HepG2 (cell line): ENCODE results near the gene EPHA3. TPM values are rescaled to one million over a fixed set of nuclear protein-coding genes. Genes with fewer than 3 reads are reported as not detected.

Experiments
- ATAC-seq: fragments of 200-7000 bp; cut with Tn5 transposase; 3 replicates; pipeline ENCODE4 v1.9.1; 2020; ENCODE audit warnings: mild to moderate bottlenecking, moderate library complexity
- BruUV-seq: library from RNA; stranded (reverse); fragments of 400-500 nt; replicated peaks from 2 replicates; lab custom pipeline; 2021; lab: Mats Ljungman, UMichigan
- CTCF ChIA-PET: fragments of 300-600 bp; formaldehyde crosslinking; extraction: SDS; loops from one replicate; lab custom pipeline; 2021; ENCODE audit warnings: low total read pairs, inconsistent platforms, low intra/inter-chr PET ratio; lab: Yijun Ruan, JAX
- POLR2A ChIA-PET: fragments of 350-600 bp; sonication (Branson Sonifier 250); formaldehyde crosslinking; loops from one replicate; lab custom pipeline; 2020; ENCODE audit warnings: antibody characterized with exemption, inconsistent platforms; lab: Yijun Ruan, JAX
- DNase-seq: peaks from one replicate; pipeline ENCODE4 v3.0.0-alpha.2; 2015; ENCODE audit warnings: low spot score
- FAIRE-seq: peaks from 3 replicates; lab custom pipeline; 2011; peaks lifted over from hg19 to GRCh38; lab: Jason Lieb, UNC
- H2AFZ ChIP-seq: one replicate; pipeline ENCODE4 v1.6.1; 2011; ENCODE audit warnings: low read length, inconsistent platforms
- H3K27ac ChIP-seq: fragments of 300-600 bp; 3 replicates; pipeline ENCODE4 v1.8.0; 2011; ENCODE audit warnings: mixed run types, mild to moderate bottlenecking, mixed read lengths, low read length, inconsistent platforms; ENCODE audit not compliant: insufficient read depth; ENCODE audit errors: extremely low read length
- H3K27me3 ChIP-seq, 2 experiments: fragments of 200-600 bp in 1 of 2; 2 replicates in 1 of 2; 3 replicates in 1 of 2; pipeline versions ENCODE4 v1.6.0 to v1.8.0; 2011; ENCODE audit warnings: low read length in 2 of 2, mild to moderate bottlenecking in 2 of 2, moderate library complexity in 2 of 2, inconsistent platforms in 1 of 2; ENCODE audit not compliant: insufficient read depth in 2 of 2, control insufficient read depth in 1 of 2
- H3K36me3 ChIP-seq, 2 experiments: fragments of 200-600 bp in 1 of 2; replicated peaks in 1 of 2; 2 replicates in 1 of 2; 3 replicates in 1 of 2; pipeline versions ENCODE4 v1.5.1 to v1.8.0; 2011; ENCODE audit warnings: low read length in 2 of 2, inconsistent platforms in 1 of 2; ENCODE audit not compliant: insufficient read depth in 2 of 2, control insufficient read depth in 1 of 2
- H3K4me1 ChIP-seq: 2 replicates; pipeline ENCODE4 v1.5.1; 2012; ENCODE audit warnings: low read length, inconsistent platforms; ENCODE audit not compliant: insufficient read depth
- H3K4me2 ChIP-seq: 2 replicates; pipeline ENCODE4 v1.6.0; 2011; ENCODE audit warnings: low read depth, low read length, inconsistent platforms
- H3K4me3 ChIP-seq, 3 experiments: fragments of 200-600 bp in 1 of 3; sonication (generic), shearing (Covaris generic) in 1 of 3; replicated peaks in 1 of 3; 2 replicates each; pipeline ENCODE4 v1.5.1; 2011 to 2016; ENCODE audit warnings: low read length in 3 of 3, inconsistent platforms in 2 of 3, low read depth in 2 of 3, mild to moderate bottlenecking in 2 of 3, control low read depth in 1 of 3, mixed read lengths in 1 of 3; ENCODE audit not compliant: insufficient read depth in 1 of 3
- H3K79me2 ChIP-seq: one replicate; pipeline ENCODE4 v1.6.1; 2011; ENCODE audit warnings: low read length, inconsistent platforms; ENCODE audit not compliant: insufficient read depth
- H3K9ac ChIP-seq: 2 replicates; pipeline ENCODE4 v1.6.0; 2011; ENCODE audit warnings: mild to moderate bottlenecking, low read depth, low read length, inconsistent platforms; ENCODE audit not compliant: insufficient read depth
- H3K9me3 ChIP-seq: 2 replicates; pipeline ENCODE4 v1.5.1; 2012; ENCODE audit warnings: mild to moderate bottlenecking, low read length
- H4K20me1 ChIP-seq: 2 replicates; pipeline ENCODE4 v1.6.0; 2011; ENCODE audit warnings: inconsistent platforms, mild to moderate bottlenecking, low read length, moderate library complexity; ENCODE audit not compliant: insufficient read depth
- CHCHD3 ChIP-seq: sonication (generic); formaldehyde crosslinking; IDR thresholded peaks from 2 replicates; pipeline ENCODE4 v1.8.0; 2022; ENCODE audit warnings: mild to moderate bottlenecking, missing genetic modification reagents, moderate library complexity
- GATAD2A ChIP-seq: IDR thresholded peaks from 2 replicates; pipeline ENCODE4 v1.6.1; 2016
- MAF1 ChIP-seq: sonication (generic); formaldehyde crosslinking; IDR thresholded peaks from 2 replicates; pipeline ENCODE4 v1.5.0; 2020; ENCODE audit warnings: missing genetic modification reagents, borderline replicate concordance
- MAFK ChIP-seq, 2 experiments: IDR thresholded peaks in 1 of 2; conservative IDR thresholded peaks in 1 of 2; 2 replicates each; pipeline ENCODE4 v1.6.1; 2011; ENCODE audit warnings: improper control_type of control experiment in 2 of 2, low read length in 2 of 2
- RAD21 ChIP-seq: fragments of 450-650 bp; formaldehyde crosslinking; IDR thresholded peaks from 2 replicates; pipeline ENCODE4 v1.5.0; 2020; ENCODE audit warnings: mild to moderate bottlenecking
- RAD51 ChIP-seq: fragments of 450-650 bp; IDR thresholded peaks from 2 replicates; pipeline ENCODE4 v1.6.1; 2016; ENCODE audit warnings: borderline replicate concordance
- SRSF1 ChIP-seq: fragments of 200-400 bp; formaldehyde crosslinking; optimal IDR thresholded peaks from 2 replicates; pipeline ENCODE3; 2017; ENCODE audit warnings: mild to moderate bottlenecking, low read depth, low read length, moderate library complexity
- U2AF1 ChIP-seq: fragments of 200-400 bp; formaldehyde crosslinking; optimal IDR thresholded peaks from 2 replicates; pipeline ENCODE3; 2017; ENCODE audit warnings: mild to moderate bottlenecking, low read depth, low read length
- ZEB1 ChIP-seq: IDR thresholded peaks from 2 replicates; pipeline ENCODE4 v1.6.1; 2012; ENCODE audit warnings: mild to moderate bottlenecking, low read depth, inconsistent platforms; ENCODE audit not compliant: insufficient replicate concordance
- ZNF30 ChIP-seq: sonication (generic); formaldehyde crosslinking; IDR thresholded peaks from 2 replicates; pipeline ENCODE4 v1.5.0; 2020; ENCODE audit warnings: mild to moderate bottlenecking, missing genetic modification reagents
- ZNF33A ChIP-seq: sonication (generic); formaldehyde crosslinking; IDR thresholded peaks from 2 replicates; pipeline ENCODE4 v1.5.1; 2020; ENCODE audit warnings: missing genetic modification reagents, mild to moderate bottlenecking, moderate library complexity, borderline replicate concordance
- WGBS: methylation state at CpG from one replicate; pipeline ENCODE4 v1.1.6; 2017; ENCODE audit warnings: low lambda C conversion rate; 5-methylcytosine and 5-hydroxymethylcytosine counted together
- in situ Hi-C: cut with HindIII; loops from 2 replicates; pipeline ENCODE4 v1.10.0; 2017; ENCODE audit warnings: low pct_unique_long_range_greater_than_20kb; ENCODE audit not compliant: extremely low pct_ligation_motif_present
- intact Hi-C: fragments of 100-400 bp; cut with micrococcal nuclease; formaldehyde crosslinking; loops from one replicate; pipeline ENCODE4 v1.10.0; 2022; ENCODE audit not compliant: unreplicated experiment
- polyA plus RNA-seq, 8 experiments: library from polyadenylated mRNA; depleted of rRNA in 3 of 8; stranded (reverse) in 7 of 8; unstranded in 1 of 8; fragments of >200 nt; fragmentation: Illumina TruSeq in 4 of 8; extraction: Trizol in 4 of 8; gene quantifications; 2 replicates each; pipeline versions ENCODE4 v1.2.1 to v1.2.3, GENCODE V29; 2011 to 2016; ENCODE audit warnings: low read depth in 4 of 8, missing spikeins in 1 of 8, mixed read lengths in 1 of 8; ENCODE audit not compliant: insufficient read depth in 1 of 8
- total RNA-seq, 5 experiments: library from RNA; depleted of rRNA; stranded (reverse); fragments of >200 nt; fragmentation: Illumina TruSeq; extraction: Trizol; gene quantifications; 2 replicates each; pipeline ENCODE4 v1.2.3, GENCODE V29; 2016; ENCODE audit warnings: low read depth in 1 of 5
- TF ChIP-seq, protein P1 (sequence below): IDR thresholded peaks from 2 replicates; pipeline ENCODE4 v1.4.0; 2020; ENCODE audit warnings: mild to moderate bottlenecking, missing genetic modification reagents
- TF ChIP-seq, protein P2 (sequence below): sonication (generic); formaldehyde crosslinking; IDR thresholded peaks from 2 replicates; pipeline ENCODE4 v1.5.0; 2020; ENCODE audit warnings: missing genetic modification reagents, mild to moderate bottlenecking, borderline replicate concordance
- TF ChIP-seq, protein P3 (sequence below): sonication (generic); formaldehyde crosslinking; IDR thresholded peaks from 2 replicates; pipeline ENCODE4 v1.8.1; 2023; ENCODE audit warnings: mild to moderate bottlenecking, missing genetic modification reagents
- TF ChIP-seq, protein P4 (sequence below): sonication (generic); formaldehyde crosslinking; IDR thresholded peaks from 2 replicates; pipeline ENCODE4 v1.5.0; 2020; ENCODE audit warnings: mild to moderate bottlenecking, missing genetic modification reagents

The EPHA3 gene
- total and polyA plus RNA-seq, 2 of the 13 experiments (the other 11 are each of a cell fraction or from before 2014, with no cell fraction given): 0.01 TPM; not detected in 1

DNA sequence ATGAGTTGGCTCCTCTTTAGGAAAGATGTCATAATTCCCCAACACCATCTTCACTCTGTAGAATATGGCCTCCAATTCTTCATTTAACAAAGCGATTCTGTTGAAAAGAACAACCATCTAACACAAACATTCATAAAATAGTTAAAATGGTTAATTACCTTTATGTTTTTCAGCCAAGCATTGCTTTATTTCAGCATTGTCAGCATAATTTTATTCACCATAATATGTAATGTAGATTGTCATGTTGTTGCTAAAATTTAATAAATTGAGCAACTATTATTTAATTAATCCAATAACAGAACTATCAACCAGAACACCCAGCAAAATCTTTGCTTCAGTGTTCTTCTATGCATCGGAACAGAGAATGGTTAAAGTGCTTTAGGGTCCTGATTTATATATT, 46.2 kb upstream of the EPHA3 start (continued):
- TF ChIP-seq, protein P1, sequence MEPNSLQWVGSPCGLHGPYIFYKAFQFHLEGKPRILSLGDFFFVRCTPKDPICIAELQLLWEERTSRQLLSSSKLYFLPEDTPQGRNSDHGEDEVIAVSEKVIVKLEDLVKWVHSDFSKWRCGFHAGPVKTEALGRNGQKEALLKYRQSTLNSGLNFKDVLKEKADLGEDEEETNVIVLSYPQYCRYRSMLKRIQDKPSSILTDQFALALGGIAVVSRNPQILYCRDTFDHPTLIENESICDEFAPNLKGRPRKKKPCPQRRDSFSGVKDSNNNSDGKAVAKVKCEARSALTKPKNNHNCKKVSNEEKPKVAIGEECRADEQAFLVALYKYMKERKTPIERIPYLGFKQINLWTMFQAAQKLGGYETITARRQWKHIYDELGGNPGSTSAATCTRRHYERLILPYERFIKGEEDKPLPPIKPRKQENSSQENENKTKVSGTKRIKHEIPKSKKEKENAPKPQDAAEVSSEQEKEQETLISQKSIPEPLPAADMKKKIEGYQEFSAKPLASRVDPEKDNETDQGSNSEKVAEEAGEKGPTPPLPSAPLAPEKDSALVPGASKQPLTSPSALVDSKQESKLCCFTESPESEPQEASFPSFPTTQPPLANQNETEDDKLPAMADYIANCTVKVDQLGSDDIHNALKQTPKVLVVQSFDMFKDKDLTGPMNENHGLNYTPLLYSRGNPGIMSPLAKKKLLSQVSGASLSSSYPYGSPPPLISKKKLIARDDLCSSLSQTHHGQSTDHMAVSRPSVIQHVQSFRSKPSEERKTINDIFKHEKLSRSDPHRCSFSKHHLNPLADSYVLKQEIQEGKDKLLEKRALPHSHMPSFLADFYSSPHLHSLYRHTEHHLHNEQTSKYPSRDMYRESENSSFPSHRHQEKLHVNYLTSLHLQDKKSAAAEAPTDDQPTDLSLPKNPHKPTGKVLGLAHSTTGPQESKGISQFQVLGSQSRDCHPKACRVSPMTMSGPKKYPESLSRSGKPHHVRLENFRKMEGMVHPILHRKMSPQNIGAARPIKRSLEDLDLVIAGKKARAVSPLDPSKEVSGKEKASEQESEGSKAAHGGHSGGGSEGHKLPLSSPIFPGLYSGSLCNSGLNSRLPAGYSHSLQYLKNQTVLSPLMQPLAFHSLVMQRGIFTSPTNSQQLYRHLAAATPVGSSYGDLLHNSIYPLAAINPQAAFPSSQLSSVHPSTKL: no peak
- no peak for TF ChIP-seq CHCHD3 (CRISPR knock-in tag)
- no peak for TF ChIP-seq SRSF1
- TF ChIP-seq ZNF30 (CRISPR knock-in tag): no peak
- no peak for TF ChIP-seq GATAD2A (CRISPR knock-in tag)
- peak; percentile 81 to 95 for TF ChIP-seq MAFK (conservative IDR thresholded peaks at IDR 0.05 in 1 of 2, IDR thresholded peaks at IDR 0.05 in 1 of 2; ENCODE audit: low read length in 2 of 2)

DNA sequence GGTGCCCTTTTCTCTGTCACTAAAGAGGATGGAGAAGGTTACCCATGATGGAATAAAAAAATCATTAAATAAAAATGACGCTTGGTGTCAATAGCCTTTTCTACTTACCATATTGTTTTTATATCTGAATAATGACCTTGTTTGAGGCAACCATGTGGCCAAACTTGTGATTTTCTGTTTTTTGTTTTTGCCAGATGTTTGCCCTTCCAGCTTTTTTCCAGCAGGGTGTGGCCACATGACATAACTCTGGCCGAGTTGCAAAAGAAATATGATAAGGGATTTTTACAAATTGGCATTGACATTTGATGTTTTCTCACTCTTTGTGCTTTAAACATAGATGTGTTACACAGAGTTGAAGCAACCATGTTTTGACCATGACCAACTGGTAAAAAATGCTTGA, 39.7 kb upstream of the EPHA3 start:
- 24% methylated on average over 2 of the region's 2 CpGs for whole genome bisulfite sequencing
- POLR2A ChIA-PET: no interaction called here
- no peak for TF ChIP-seq U2AF1
- TF ChIP-seq, protein P2, sequence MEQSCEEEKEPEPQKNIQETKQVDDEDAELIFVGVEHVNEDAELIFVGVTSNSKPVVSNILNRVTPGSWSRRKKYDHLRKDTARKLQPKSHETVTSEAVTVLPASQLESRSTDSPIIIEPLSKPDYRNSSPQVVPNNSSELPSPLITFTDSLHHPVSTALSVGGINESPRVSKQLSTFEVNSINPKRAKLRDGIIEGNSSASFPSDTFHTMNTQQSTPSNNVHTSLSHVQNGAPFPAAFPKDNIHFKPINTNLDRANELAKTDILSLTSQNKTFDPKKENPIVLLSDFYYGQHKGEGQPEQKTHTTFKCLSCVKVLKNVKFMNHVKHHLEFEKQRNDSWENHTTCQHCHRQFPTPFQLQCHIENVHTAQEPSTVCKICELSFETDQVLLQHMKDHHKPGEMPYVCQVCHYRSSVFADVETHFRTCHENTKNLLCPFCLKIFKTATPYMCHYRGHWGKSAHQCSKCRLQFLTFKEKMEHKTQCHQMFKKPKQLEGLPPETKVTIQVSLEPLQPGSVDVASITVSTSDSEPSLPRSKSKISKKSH: no peak
- TF ChIP-seq, protein P3, sequence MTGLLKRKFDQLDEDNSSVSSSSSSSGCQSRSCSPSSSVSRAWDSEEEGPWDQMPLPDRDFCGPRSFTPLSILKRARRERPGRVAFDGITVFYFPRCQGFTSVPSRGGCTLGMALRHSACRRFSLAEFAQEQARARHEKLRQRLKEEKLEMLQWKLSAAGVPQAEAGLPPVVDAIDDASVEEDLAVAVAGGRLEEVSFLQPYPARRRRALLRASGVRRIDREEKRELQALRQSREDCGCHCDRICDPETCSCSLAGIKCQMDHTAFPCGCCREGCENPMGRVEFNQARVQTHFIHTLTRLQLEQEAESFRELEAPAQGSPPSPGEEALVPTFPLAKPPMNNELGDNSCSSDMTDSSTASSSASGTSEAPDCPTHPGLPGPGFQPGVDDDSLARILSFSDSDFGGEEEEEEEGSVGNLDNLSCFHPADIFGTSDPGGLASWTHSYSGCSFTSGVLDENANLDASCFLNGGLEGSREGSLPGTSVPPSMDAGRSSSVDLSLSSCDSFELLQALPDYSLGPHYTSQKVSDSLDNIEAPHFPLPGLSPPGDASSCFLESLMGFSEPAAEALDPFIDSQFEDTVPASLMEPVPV (CRISPR knock-in tag): no peak
- TF ChIP-seq RAD21: no peak
- TF ChIP-seq ZEB1: no peak
- TF ChIP-seq RAD51: no peak
- TF ChIP-seq, protein P4, sequence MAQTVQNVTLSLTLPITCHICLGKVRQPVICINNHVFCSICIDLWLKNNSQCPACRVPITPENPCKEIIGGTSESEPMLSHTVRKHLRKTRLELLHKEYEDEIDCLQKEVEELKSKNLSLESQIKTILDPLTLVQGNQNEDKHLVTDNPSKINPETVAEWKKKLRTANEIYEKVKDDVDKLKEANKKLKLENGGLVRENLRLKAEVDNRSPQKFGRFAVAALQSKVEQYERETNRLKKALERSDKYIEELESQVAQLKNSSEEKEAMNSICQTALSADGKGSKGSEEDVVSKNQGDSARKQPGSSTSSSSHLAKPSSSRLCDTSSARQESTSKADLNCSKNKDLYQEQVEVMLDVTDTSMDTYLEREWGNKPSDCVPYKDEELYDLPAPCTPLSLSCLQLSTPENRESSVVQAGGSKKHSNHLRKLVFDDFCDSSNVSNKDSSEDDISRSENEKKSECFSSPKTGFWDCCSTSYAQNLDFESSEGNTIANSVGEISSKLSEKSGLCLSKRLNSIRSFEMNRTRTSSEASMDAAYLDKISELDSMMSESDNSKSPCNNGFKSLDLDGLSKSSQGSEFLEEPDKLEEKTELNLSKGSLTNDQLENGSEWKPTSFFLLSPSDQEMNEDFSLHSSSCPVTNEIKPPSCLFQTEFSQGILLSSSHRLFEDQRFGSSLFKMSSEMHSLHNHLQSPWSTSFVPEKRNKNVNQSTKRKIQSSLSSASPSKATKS (CRISPR knock-in tag): no peak
- no peak for TF ChIP-seq ZNF33A (CRISPR knock-in tag)
- no peak for TF ChIP-seq MAF1 (CRISPR knock-in tag)

More for the DNA sequence above, 39.7 kb upstream of the EPHA3 start:
- H3K79me2 ChIP-seq: no peaks in the 10 kb centered on the region
- H3K4me1 ChIP-seq: no peaks in the 10 kb centered on the region
- no peaks in the 10 kb centered on the region for H4K20me1 ChIP-seq
- H3K4me3 ChIP-seq: no peak overlapping the region
- no TSS peak for BruUV-seq
- CTCF ChIA-PET: no interaction called here
- no peaks in the 10 kb centered on the region for H3K9me3 ChIP-seq
- DNase-seq: no peak
- intact Hi-C loops (no loop called here), in situ Hi-C loops (no loop called here)
- no peak overlapping the region for H3K9ac ChIP-seq
- H3K27ac ChIP-seq: no peak overlapping the region
- no peak overlapping the region for H2AFZ ChIP-seq
- no peak overlapping the region for H3K4me2 ChIP-seq
- no peaks in the 10 kb centered on the region for H3K36me3 ChIP-seq
- ATAC-seq: no peak
- FAIRE-seq: no peak
- H3K27me3 ChIP-seq: no peaks in the 10 kb centered on the region
